Measurements from ENCODE around the gene TPM2. TPM values are rescaled to one million over a fixed set of nuclear protein-coding genes. Genes with fewer than 3 reads are reported as not detected.
A peak's percentile ranks its signal among the peaks of the same experiment; 100 is the strongest.

Gene TPM2
- total RNA-seq, 2 experiments from 2014 or later, result 63.1 to 63.5 TPM

- Mint-ChIP-seq H3K27me3 (peaks cover 7% of the 10 kb centered on the region), H3K27ac (peak overlapping the region; percentile 85), H3K4me3 (peak overlapping the region; percentile 89), H3K4me1 (ENCODE audit: low read depth) (peaks cover 88% of the 10 kb centered on the region), H3K9me3 (peaks cover 3% of the 10 kb centered on the region), H3K36me3 (ENCODE audit: low read depth) (peaks cover 43% of the 10 kb centered on the region)
- Histone ChIP-seq H3K36me3 (ENCODE audit: insufficient read depth, low read length) (peaks cover 16% of the 10 kb centered on the region), H3K4me3 (ENCODE audit: low read length) (no peak overlapping the region), H3K9me3 (ENCODE audit: control insufficient read depth in 1 of 2, insufficient read depth in 1 of 2, low read length in 2 of 2) (peaks cover 0 to 4% of the 10 kb centered on the region in 2 experiments), H3K27ac (ENCODE audit: low read depth in 1 of 2, low read length in 2 of 2) (peak overlapping the region; percentile 5 to 56), H3K4me1 (ENCODE audit: insufficient read depth, low read length) (peaks cover 79% of the 10 kb centered on the region), H3K27me3 (ENCODE audit: control insufficient read depth in 1 of 2, insufficient read depth in 2 of 2, low read length in 2 of 2) (no peaks in the 10 kb centered on the region)
- POLR2A ChIA-PET, result interaction anchor here (0.8 to 3.4 kb wide), 5 partner anchors 13 to 70 kb away, joined by 3 to 13 read pairs (median 7); partner anchors contain the start of genes CREB3, TLN1 and TPM2
- intact Hi-C loops (cut with DNase I, micrococcal nuclease), result no loop called here
- ATAC-seq (ENCODE audit: poor library complexity), result no peak
- CTCF ChIA-PET, result interaction anchor here (1.2 to 6.2 kb wide), 4 partner anchors 15 to 59 kb away, joined by 3 to 94 read pairs (median 4); partner anchors contain the start of gene SIT1
- no peak for DNase-seq
- TF ChIP-seq CTCF (IDR thresholded peaks at IDR 0.05), result no peak
Measured at GRCh38 chr9:35662437-35662836, 27.3 kb downstream of the TPM2 start.

DNA sequence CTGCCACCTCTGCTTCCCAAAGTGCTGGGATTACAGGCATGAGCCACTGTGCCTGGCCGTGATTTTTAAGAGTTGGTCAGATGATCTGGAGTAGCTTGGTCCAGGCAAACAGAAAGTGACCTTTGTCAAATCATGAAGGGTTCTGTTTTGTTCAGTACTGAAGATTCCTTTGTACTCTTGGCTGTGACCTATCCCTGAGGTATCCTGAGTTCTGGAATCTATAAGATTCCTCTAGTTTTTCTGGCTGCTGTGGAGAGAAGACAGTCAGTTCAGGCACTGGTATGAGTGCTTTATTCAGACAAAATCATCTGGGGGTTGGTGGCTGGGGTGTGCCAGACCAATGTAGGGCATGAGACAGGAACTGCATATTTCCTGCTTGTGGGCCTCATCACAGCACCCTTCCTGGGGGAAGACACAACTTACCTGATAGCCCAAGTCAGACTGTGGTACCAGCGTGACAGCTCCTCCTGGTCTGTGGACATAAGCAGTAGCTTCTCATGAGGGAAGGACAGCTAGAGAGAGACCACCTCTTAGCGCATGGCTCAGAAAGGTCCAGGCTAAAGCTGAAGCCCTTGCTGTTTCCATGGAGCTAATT lies 27.9 kb downstream of the TPM2 start:
- Histone ChIP-seq H3K36me3 (ENCODE audit: insufficient read depth, low read length) (peaks cover 16% of the 10 kb centered on the region), H3K27me3 (ENCODE audit: control insufficient read depth in 1 of 2, insufficient read depth in 2 of 2, low read length in 2 of 2) (no peaks in the 10 kb centered on the region), H3K27ac (ENCODE audit: low read depth in 1 of 2, low read length in 2 of 2) (peak overlapping the region; percentile 5 to 56), H3K4me1 (ENCODE audit: insufficient read depth, low read length) (peaks cover 85% of the 10 kb centered on the region), H3K4me3 (ENCODE audit: low read length) (peak overlapping the region; percentile 22), H3K9me3 (ENCODE audit: control insufficient read depth in 1 of 2, insufficient read depth in 1 of 2, low read length in 2 of 2) (peaks cover 0 to 4% of the 10 kb centered on the region in 2 experiments)
- no peak for TF ChIP-seq CTCF (IDR thresholded peaks at IDR 0.05)
- peaks cover 92% of the 10 kb centered on the region for H3K4me1 Mint-ChIP-seq (ENCODE audit: low read depth)
- peak in 9 of 14 experiments; percentile 28 to 84 (median 45) for DNase-seq
- peak; percentile 12 for ATAC-seq (ENCODE audit: poor library complexity)
- peak overlapping the region; percentile 89 for H3K4me3 Mint-ChIP-seq
- peak overlapping the region; percentile 85 for H3K27ac Mint-ChIP-seq
- H3K27me3 Mint-ChIP-seq, result peaks cover 8% of the 10 kb centered on the region
- peaks cover 49% of the 10 kb centered on the region for H3K36me3 Mint-ChIP-seq (ENCODE audit: low read depth)
- CTCF ChIA-PET, result interaction anchor here (1.0 to 6.2 kb wide), 6 partner anchors 14 to 95 kb away, joined by 3 to 94 read pairs (median 4); partner anchors contain the start of gene SIT1
- POLR2A ChIA-PET, result interaction anchor here (0.8 to 3.4 kb wide), 9 partner anchors 11 to 71 kb away, joined by 3 to 20 read pairs (median 6); partner anchors contain the start of genes CREB3, SIT1, TLN1 and TPM2
- H3K9me3 Mint-ChIP-seq, result peaks cover 3% of the 10 kb centered on the region
- intact Hi-C loops (cut with DNase I, micrococcal nuclease), result no loop called here

- TF ChIP-seq CTCF (IDR thresholded peaks at IDR 0.05), result no peak
- peaks cover 16% of the 10 kb centered on the region for H3K36me3 ChIP-seq (ENCODE audit: insufficient read depth, low read length)
- ChIA-PET CTCF (interaction anchor here (1.0 to 6.2 kb wide), 7 partner anchors 14 to 96 kb away, joined by 3 to 94 read pairs (median 4); partner anchors contain the start of gene SIT1), POLR2A (interaction anchor here (1.0 to 3.4 kb wide), 9 partner anchors 10 to 72 kb away, joined by 3 to 20 read pairs (median 6); partner anchors contain the start of genes CREB3, SIT1, TLN1 and TPM2)
- ATAC-seq (ENCODE audit: poor library complexity) (no peak), DNase-seq (no peak)
- peak overlapping the region; percentile 14 to 56 for H3K27ac ChIP-seq (ENCODE audit: low read depth in 1 of 2, low read length in 2 of 2)
- H3K9me3 Mint-ChIP-seq, result peaks cover 3% of the 10 kb centered on the region
- H3K4me1 Mint-ChIP-seq (ENCODE audit: low read depth), result peaks cover 94% of the 10 kb centered on the region
- H3K36me3 Mint-ChIP-seq (ENCODE audit: low read depth), result peaks cover 51% of the 10 kb centered on the region
- peaks cover 0 to 4% of the 10 kb centered on the region in 2 experiments for H3K9me3 ChIP-seq (ENCODE audit: control insufficient read depth in 1 of 2, insufficient read depth in 1 of 2, low read length in 2 of 2)
- no peaks in the 10 kb centered on the region for H3K27me3 ChIP-seq (ENCODE audit: control insufficient read depth in 1 of 2, insufficient read depth in 2 of 2, low read length in 2 of 2)
- H3K27ac Mint-ChIP-seq, result peak overlapping the region; percentile 100
- H3K4me3 Mint-ChIP-seq, result peak overlapping the region; percentile 92
- intact Hi-C loops (cut with DNase I, micrococcal nuclease), result no loop called here
- H3K4me1 ChIP-seq (ENCODE audit: insufficient read depth, low read length), result peaks cover 90% of the 10 kb centered on the region
- no peak overlapping the region for H3K4me3 ChIP-seq (ENCODE audit: low read length)
- H3K27me3 Mint-ChIP-seq, result peaks cover 8% of the 10 kb centered on the region
Measured at GRCh38 chr9:35660966-35661415, 28.7 kb downstream of the TPM2 start.
